ENCODE measurements around the gene EFHC2.

The EFHC2 gene

GRCh38 chrX:44267116-44267515, 76.4 kb downstream of the EFHC2 start:
- ChIA-PET POLR2A (no interaction called here), CTCF (no interaction called here)
- Histone ChIP-seq H3K36me3 (ENCODE audit: control insufficient read depth in 2 of 2, insufficient read depth in 1 of 2, low read length in 2 of 2) (no peaks in the 10 kb centered on the region), H3K9me3 (ENCODE audit: control insufficient read depth, insufficient read depth, low read depth, low read length) (no peaks in the 10 kb centered on the region), H3K4me1 (ENCODE audit: control insufficient read depth, insufficient read depth, low read length) (no peaks in the 10 kb centered on the region), H3K27ac (ENCODE audit: extremely low read depth, low read depth, low read length) (no peak overlapping the region), H3K4me3 (ENCODE audit: low read depth, low read length) (no peak overlapping the region)
- TF ChIP-seq OSR2 (tag by site-specific recombination; IDR thresholded peaks at IDR 0.05) (no peak), ZNF521 (tag by site-specific recombination; IDR thresholded peaks at IDR 0.05) (no peak), ZNF223 (tag by site-specific recombination; IDR thresholded peaks at IDR 0.05) (no peak), REPIN1 (tag by site-specific recombination; IDR thresholded peaks at IDR 0.05; ENCODE audit: low read depth) (no peak), ZNF585B (tag by site-specific recombination; IDR thresholded peaks at IDR 0.05) (no peak), ZNF677 (tag by site-specific recombination; IDR thresholded peaks at IDR 0.05) (no peak), PRDM4 (tag by site-specific recombination; IDR thresholded peaks at IDR 0.05) (no peak), ZNF624 (tag by site-specific recombination; IDR thresholded peaks at IDR 0.05) (no peak), ZNF266 (tag by site-specific recombination; IDR thresholded peaks at IDR 0.05; ENCODE audit: low read depth) (no peak), ZNF214 (tag by site-specific recombination; IDR thresholded peaks at IDR 0.05; ENCODE audit: borderline replicate concordance) (no peak), ZNF148 (tag by site-specific recombination; IDR thresholded peaks at IDR 0.05; ENCODE audit: borderline replicate concordance) (no peak)

DNA sequence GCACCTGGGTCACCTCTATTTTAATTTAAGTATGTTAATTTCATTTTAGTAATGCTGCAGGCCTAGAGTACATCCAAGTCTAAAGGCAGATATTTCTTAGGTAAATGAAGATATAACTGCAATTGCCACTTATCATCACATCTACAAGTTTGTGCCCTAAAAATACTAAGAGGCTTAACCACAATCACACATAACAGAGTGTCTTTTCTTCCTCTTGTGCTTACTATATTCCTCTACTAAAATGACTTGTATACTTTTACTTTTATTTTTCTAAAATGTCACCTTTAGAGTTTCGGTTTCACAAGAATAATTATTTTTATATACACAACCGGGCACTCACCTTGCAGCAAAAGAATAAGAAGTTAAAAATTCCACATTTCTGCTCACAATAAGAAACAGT, 77.9 kb downstream of the EFHC2 start:
- Histone ChIP-seq H3K4me1 (ENCODE audit: control insufficient read depth, insufficient read depth, low read length) (no peaks in the 10 kb centered on the region), H3K4me3 (ENCODE audit: low read depth, low read length) (no peak overlapping the region), H3K27ac (ENCODE audit: extremely low read depth, low read depth, low read length) (no peak overlapping the region), H3K36me3 (ENCODE audit: control insufficient read depth in 2 of 2, insufficient read depth in 1 of 2, low read length in 2 of 2) (no peaks in the 10 kb centered on the region), H3K9me3 (ENCODE audit: control insufficient read depth, insufficient read depth, low read depth, low read length) (no peaks in the 10 kb centered on the region)
- ChIA-PET CTCF (no interaction called here), POLR2A (no interaction called here)
- TF ChIP-seq MYNN (tag by site-specific recombination; IDR thresholded peaks at IDR 0.05; ENCODE audit: borderline replicate concordance), result no peak

- Histone ChIP-seq H3K36me3 (ENCODE audit: control insufficient read depth in 2 of 2, insufficient read depth in 1 of 2, low read length in 2 of 2) (no peaks in the 10 kb centered on the region), H3K27ac (ENCODE audit: extremely low read depth, low read depth, low read length) (no peak overlapping the region), H3K4me1 (ENCODE audit: control insufficient read depth, insufficient read depth, low read length) (no peaks in the 10 kb centered on the region), H3K4me3 (ENCODE audit: low read depth, low read length) (no peak overlapping the region), H3K9me3 (ENCODE audit: control insufficient read depth, insufficient read depth, low read depth, low read length) (no peaks in the 10 kb centered on the region)
- ChIA-PET POLR2A (no interaction called here), CTCF (interaction anchor here (0.6 to 1.7 kb wide), 2 partner anchors 21 to 1569 kb away, joined by 5 to 10 read pairs; no protein-coding TSS in a partner anchor)
- TF ChIP-seq ZNF692 (tag by site-specific recombination; IDR thresholded peaks at IDR 0.05) (no peak), ZNF488 (tag by site-specific recombination; IDR thresholded peaks at IDR 0.05) (no peak), ZNF623 (tag by site-specific recombination; IDR thresholded peaks at IDR 0.05) (no peak), ZNF626 (tag by site-specific recombination; IDR thresholded peaks at IDR 0.05) (no peak), ZNF473 (tag by site-specific recombination; IDR thresholded peaks at IDR 0.05) (no peak), ZBTB11 (tag by site-specific recombination; conservative IDR thresholded peaks at IDR 0.05; ENCODE audit: low read depth) (no peak)
- TF ChIP-seq, protein P1, sequence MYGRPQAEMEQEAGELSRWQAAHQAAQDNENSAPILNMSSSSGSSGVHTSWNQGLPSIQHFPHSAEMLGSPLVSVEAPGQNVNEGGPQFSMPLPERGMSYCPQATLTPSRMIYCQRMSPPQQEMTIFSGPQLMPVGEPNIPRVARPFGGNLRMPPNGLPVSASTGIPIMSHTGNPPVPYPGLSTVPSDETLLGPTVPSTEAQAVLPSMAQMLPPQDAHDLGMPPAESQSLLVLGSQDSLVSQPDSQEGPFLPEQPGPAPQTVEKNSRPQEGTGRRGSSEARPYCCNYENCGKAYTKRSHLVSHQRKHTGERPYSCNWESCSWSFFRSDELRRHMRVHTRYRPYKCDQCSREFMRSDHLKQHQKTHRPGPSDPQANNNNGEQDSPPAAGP (tag by site-specific recombination; IDR thresholded peaks at IDR 0.05), result no peak
These were observed 78.5 kb downstream of the EFHC2 start for GRCh38 chrX:44264936-44265335.

All from HEK293 (cell line).